Measurements from ENCODE around the gene STX3.
A peak's percentile ranks its signal among the peaks of the same experiment; 100 is the strongest.

The STX3 gene

DNA sequence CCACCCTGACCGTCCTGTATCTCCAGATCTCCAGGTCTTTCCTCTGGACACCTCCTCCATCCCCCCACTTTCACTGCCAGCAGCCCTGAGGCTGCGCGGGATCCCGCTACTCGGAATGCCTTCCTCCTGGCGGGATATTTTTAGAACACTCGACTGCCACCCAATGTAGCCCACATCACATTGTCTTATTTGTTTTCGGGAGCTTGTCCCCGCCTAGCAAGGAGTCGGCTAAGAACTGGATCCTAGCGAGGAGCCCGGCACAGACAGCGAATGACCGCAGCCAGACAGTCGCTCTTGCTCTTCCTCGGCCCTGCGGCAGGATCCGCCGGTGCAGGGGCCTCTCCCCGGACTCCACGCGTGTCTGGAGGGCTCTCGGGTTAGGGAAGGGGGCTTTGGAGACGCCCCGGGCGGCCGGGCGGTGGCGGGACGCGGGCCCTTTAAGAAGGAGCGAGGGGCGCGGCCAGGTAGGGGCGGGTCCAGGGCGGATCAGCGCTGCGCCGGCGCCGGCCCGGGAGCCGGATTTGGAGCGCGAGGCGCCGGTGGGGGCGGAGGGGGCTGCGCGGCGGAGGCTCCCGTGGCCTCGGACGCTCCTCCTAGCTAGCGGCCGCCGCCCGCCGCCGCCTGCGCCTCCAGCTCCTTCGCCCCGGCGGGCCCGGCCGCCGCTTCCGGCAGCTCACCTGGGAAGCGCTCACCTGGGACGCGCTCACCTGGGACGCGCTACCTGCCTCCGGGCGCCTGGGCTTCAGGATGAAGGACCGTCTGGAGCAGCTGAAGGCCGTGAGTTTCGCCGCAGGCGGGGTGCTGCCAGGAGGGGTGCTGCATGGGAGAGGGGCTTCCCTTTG, at the start of gene STX3:
Gene STX3 (plus strand): TSS at position 518 of the 842 bp plus-strand sequence. CDS start 230 bp downstream, at position 748.
- DNase-seq = peak; percentile 33

- no peak for DNase-seq
Measured at GRCh38 chr11:59706518-59707285, 48.5 kb upstream of the STX3 start.

GRCh38 chr11:59707371-59707770, 47.8 kb upstream of the STX3 start:
- DNase-seq = no peak

GRCh38 chr11:59708537-59708936, 46.6 kb upstream of the STX3 start:
- DNase-seq = no peak

DNA sequence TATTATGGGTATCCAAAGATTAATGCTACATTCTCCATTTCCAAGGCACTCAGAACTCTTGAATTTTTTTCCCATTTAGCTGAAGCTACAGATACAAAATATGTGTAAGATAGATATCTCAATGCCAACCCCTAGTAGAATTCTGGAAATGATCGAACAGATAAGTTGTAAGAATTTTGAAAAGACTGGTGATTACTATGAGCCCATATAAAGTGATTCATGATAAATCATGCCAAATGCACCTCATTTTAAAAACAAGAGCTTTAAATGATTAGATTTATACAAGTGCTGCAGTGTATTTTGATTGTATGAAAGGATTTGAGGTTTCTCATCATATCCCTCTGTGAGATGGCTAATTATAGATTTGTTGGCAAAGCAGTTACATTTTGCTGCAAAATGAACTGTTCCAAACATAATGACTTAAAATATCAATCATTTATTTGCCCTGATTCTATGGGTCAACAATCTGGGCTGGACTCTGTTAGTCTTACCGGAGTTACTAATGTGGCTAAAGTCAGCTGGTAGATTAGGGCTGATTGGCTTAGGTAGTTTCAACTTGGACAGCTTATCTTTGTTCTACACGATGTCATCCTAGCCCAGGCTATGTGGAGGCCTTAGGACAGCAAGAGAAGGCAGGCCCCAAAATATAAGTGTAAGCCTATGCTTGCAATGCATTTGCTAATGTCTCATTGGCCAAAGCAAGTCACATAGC, 44.9 kb upstream of the STX3 start:
- no peak for DNase-seq

DNA sequence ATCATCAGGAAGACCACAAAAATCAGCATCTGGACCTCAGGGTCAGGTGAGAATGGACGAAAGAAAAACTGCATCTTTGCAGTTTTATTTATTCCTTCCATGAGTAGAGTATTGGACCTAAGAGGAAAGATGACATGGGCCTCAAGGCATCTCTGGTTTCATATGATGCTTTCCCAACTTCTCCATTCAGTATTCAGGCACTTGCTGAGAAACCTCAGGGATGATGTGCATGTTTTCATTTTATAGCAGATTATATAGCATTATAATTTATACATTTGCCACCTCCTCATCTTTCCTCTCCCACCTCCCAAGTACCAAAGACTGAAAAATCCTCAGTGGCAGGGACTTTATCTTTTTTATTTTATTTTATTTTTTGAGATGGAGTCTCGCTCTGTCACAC, 41.4 kb upstream of the STX3 start, which contains the start of gene OR10V1:
Gene OR10V1 (minus strand): TSS at position 101 of the 400 bp plus-strand sequence. CDS start 0 bp downstream, at position 101.
- no peak for DNase-seq

DNA sequence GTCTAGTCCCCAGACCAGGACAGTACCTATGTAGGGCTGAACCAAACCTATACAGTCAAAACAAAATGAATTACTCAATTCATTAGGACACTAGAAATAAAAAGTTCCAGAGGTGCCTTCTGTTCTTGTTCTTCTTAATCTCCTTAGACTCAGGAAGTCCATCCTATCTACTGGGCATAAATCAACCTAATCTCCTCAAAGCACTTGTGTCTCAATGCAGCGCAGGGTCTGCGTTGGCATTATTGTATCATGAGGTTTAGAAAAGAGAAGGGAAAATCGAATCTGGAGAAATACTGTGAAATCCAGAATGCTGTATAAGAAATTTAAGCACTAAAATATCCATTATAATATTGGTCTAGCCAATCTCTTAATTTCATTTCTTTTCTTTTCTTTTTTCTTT, 39.1 kb upstream of the STX3 start:
- no peak for DNase-seq

- no peak for DNase-seq
Measured at GRCh38 chr11:59719556-59719955, 35.6 kb upstream of the STX3 start.

DNA sequence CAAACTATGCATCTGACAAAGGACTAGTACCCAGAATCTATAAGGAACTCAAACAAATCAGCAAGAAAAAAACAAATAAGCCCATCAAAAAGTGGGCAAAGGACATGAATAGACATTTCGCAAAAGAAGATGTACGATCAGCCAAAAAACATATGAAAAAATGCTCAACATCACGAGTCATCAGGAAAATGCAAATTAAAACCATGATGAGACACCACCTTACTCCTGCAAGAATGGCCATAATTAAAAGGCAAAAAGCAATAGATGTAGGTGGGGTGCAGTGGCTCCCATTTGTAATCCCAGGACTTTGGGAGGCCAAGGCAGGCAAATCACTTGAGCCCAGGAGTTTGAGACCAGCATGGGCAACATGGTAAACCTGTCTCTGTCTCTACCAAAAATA, 31.1 kb upstream of the STX3 start:
- no peak for DNase-seq

DNA sequence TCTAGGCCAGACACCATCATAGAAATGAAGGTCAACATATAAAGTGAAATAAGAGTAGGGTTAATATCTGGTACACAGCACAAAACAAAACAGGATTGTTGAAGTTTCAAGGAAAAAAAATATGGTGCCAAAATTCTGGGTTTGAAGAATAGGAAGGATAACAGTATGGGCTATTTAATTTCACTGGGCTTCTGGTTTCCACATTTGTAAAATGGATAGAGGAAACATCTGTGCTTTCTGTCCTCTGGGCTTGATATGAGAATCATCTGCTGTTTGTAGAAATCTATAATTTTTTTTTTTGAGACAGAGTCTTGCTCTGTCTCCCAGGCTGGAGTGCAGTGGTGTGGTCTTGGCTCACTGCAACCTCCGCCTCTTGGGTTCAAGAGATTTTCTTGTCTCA, 27.8 kb upstream of the STX3 start:
- DNase-seq = no peak

GRCh38 chr11:59728154-59728553, 27.0 kb upstream of the STX3 start:
- DNase-seq = no peak

DNA sequence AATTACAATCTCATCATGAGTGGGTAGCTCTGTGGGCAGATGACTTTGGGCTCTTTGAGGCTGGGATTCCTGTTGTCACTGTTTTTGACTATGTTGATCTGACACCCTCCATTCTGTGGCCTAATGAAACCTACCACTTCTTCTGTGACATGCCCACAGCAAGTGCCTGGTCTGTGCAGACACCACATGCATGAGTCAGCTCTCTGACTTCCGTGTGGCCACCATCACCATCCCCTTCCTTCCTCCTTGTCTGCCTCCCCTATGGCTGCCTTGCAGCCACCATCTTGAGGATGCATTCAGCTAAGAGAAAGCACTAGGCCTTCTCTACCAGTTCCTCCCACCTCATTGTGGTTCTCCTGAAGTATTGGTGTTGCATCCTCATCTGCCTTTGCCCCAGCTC, 26.3 kb upstream of the STX3 start:
- no peak for DNase-seq

GRCh38 chr11:59729834-59730233, 25.3 kb upstream of the STX3 start:
- DNase-seq = no peak

GRCh38 chr11:59730896-59731565, 24.1 kb upstream of the STX3 start:
- DNase-seq = no peak

- no peak for DNase-seq
Measured at GRCh38 chr11:59746111-59746510, 9.1 kb upstream of the STX3 start.

- DNase-seq = peak; percentile 48
Measured at GRCh38 chr11:59753650-59754493, 1.3 kb upstream of the STX3 start.

GRCh38 chr11:59754494-59754858, 700 bp upstream of the STX3 start:
- DNase-seq = no peak

GRCh38 chr11:59755701-59756557, 753 bp downstream of the STX3 start:
- no peak for DNase-seq

GRCh38 chr11:59756558-59756840, 1.3 kb downstream of the STX3 start:
- no peak for DNase-seq

GRCh38 chr11:59756845-59757244, 1.7 kb downstream of the STX3 start:
- no peak for DNase-seq

DNA sequence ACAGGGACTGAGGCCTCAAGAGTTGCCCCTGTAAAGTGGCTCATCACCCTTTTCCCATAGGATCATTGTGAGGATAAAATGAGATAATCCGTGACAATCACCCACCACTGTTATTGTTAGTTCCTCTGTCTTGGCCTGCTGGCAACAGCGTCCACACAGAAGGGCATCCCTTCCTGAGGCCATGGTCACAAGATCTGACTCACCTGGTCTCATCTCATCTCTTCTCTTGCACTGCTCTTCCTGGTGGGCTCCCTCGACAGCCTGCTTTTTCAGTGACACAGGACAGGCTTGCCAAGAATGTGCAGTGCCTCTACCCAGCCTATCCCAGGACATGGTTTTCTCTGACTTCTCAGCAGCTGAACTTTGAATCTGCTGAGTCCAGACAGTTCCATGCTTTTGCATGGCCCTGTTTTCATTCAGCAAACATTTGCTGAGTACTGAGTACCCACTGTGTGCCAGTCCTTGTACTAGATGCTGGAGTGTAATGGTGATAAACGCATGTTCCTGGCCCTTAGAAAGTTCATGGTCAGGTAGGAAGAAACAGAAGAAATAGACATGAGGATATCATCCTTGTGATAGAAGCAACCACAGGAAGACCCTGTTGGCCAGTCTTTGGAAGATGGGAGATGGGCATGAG, 3.3 kb downstream of the STX3 start:
- DNase-seq = no peak
